GM20000 (cell line): ENCODE data around the gene CREB5.

ENCODE experiments used
- DNase-seq: peaks from one replicate; pipeline ENCODE4 v3.0.0; 2012; ENCODE audit warnings: low spot score
- TF ChIP-seq, protein P1 (sequence below): IDR thresholded peaks from 2 replicates; pipeline ENCODE4 v1.5.1; 2012; ENCODE audit warnings: mild to moderate bottlenecking, control low read depth; ENCODE audit errors: extremely low read depth, missing control alignments

CREB5 gene

DNA sequence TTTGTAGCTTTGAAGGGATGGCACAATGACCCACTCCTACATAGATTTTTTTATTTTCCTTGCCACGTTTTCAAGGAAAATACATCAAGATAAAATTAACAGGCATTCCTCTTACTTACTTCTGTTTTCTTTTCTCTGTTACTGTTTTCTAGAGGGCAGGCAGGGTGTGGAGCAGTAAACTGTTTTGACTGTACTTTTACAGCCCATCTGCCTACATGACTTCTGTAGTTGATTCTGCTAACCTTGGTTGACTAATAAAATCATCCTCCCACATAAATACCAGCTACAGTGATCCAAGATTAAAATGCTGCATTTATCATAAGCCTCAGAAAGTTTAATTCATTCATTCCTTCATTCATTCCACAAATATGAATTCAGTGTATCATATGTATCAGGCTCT, 387.3 kb downstream of the CREB5 start:
- TF ChIP-seq, protein P1, sequence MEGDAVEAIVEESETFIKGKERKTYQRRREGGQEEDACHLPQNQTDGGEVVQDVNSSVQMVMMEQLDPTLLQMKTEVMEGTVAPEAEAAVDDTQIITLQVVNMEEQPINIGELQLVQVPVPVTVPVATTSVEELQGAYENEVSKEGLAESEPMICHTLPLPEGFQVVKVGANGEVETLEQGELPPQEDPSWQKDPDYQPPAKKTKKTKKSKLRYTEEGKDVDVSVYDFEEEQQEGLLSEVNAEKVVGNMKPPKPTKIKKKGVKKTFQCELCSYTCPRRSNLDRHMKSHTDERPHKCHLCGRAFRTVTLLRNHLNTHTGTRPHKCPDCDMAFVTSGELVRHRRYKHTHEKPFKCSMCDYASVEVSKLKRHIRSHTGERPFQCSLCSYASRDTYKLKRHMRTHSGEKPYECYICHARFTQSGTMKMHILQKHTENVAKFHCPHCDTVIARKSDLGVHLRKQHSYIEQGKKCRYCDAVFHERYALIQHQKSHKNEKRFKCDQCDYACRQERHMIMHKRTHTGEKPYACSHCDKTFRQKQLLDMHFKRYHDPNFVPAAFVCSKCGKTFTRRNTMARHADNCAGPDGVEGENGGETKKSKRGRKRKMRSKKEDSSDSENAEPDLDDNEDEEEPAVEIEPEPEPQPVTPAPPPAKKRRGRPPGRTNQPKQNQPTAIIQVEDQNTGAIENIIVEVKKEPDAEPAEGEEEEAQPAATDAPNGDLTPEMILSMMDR = no peak
- DNase-seq = no peak

- DNase-seq = no peak
Observed at GRCh38 chr7:28800150-28800549, 387.8 kb downstream of the CREB5 start.

GRCh38 chr7:28802450-28802849, 390.1 kb downstream of the CREB5 start:
- DNase-seq = no peak
- TF ChIP-seq, protein P1 = no peak

More at GRCh38 chr7:28800150-28800549, 387.8 kb downstream of the CREB5 start:
- TF ChIP-seq, protein P1 = no peak

DNA sequence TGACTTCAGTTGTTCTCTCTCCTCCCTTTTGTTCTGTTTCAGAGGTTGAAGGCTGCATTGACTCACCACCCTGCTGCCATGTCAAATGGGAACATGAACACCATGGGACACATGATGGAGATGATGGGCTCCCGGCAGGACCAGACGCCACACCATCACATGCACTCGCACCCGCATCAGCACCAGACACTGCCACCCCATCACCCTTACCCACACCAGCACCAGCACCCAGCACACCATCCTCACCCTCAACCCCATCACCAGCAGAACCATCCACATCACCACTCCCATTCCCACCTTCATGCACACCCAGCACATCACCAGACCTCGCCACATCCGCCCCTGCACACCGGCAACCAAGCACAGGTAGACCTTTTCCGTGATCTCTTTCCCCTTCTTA, 391.8 kb downstream of the CREB5 start:
- DNase-seq = no peak
- TF ChIP-seq, protein P1 = no peak

DNA sequence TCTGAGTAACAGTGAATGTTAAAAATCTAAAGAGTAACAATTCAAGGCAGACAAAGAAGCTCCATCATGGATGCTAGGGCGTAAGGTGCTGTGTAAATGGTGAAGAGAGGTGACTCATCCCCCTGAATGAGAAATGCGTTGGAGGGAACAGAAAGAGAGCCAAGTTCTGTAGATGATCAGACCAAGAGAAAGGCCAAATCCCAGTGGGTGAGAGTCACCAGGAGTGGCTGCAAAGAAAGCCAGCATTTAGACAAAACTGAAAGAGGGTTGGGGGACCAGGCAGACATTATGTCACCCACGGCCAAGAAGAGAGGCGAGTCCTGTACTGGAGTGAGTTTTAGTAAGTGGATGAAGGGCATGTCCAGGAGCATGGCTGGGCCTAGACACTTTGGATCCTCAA, 392.7 kb downstream of the CREB5 start:
- no peak for DNase-seq
- TF ChIP-seq, protein P1 = no peak

GRCh38 chr7:28806841-28807240, 394.5 kb downstream of the CREB5 start:
- no peak for DNase-seq
- TF ChIP-seq, protein P1 = no peak

DNA sequence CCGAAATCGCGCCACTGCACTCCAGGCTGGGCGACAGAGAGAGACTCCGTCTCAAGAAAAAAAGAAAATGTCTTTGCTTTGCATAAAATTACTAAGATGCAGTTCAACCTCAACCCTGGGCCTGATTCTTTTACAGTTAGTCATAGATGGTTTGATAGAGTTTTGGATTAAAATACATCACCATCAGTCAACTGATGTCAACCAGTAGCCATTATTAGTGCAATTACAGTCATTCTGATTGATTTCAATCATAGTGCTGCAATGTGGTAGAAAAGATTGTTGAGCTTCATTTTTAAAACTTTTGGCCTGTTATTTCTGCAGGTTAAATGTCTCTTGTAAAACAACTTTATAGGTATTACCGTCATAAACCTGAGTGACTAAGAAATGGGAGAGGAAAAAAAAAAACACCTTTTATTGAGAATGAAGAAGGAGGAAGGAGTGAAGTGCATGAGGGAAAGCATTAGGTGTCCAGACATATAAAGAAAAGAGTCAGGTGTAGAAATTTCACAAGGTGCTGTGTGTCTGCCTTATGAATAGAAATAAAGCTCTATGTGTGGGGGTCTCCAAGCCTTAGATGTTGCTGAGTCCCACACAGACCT, 395.2 kb downstream of the CREB5 start:
- DNase-seq = no peak
- TF ChIP-seq, protein P1 = no peak
